K562 (cell line): ENCODE data around the gene XRCC5. TPM values are rescaled to one million over a fixed set of nuclear protein-coding genes. Genes with fewer than 3 reads are reported as not detected.

Experiments used
- ATAC-seq: fragments of 200-7000 bp; cut with Tn5 transposase; 3 replicates; pipeline ENCODE4 v1.9.1; 2020; ENCODE audit warnings: moderate library complexity
- BruUV-seq: library from RNA; stranded (reverse); fragments of 400-500 nt; replicated peaks from 2 replicates; lab custom pipeline; 2021; lab: Mats Ljungman, UMichigan
- CTCF ChIA-PET: fragments of 300-600 bp; formaldehyde crosslinking; extraction: SDS; loops from one replicate; lab custom pipeline; 2021; ENCODE audit warnings: low intra/inter-chr PET ratio; lab: Yijun Ruan, JAX
- POLR2A ChIA-PET: fragments of 300-600, 350-650 bp; sonication (Branson Sonifier 250); formaldehyde crosslinking; extraction: SDS; loops from one replicate; lab custom pipeline; 2021; ENCODE audit warnings: antibody characterized with exemption, inconsistent platforms; lab: Yijun Ruan, JAX
- DNase-seq, 4 experiments: peaks; one replicate each; pipeline versions ENCODE4 v3.0.0 to v3.0.0-alpha.2; 2011 to 2018; ENCODE audit warnings: low spot score in 3 of 4, mixed read lengths in 3 of 4; ENCODE audit errors: extremely low read depth in 1 of 4
- FAIRE-seq: peaks from 2 replicates; lab custom pipeline; 2011; peaks lifted over from hg19 to GRCh38; lab: Jason Lieb, UNC
- H2AFZ ChIP-seq: 2 replicates; pipeline ENCODE4 v1.6.0; 2011; ENCODE audit warnings: low read depth, low read length, control low read depth, inconsistent platforms
- H3K27ac ChIP-seq: fragments of 200-600 bp; 3 replicates; pipeline ENCODE4 v1.8.0; 2011; ENCODE audit warnings: low read depth, mild to moderate bottlenecking, control low read depth, inconsistent platforms, low read length, moderate library complexity, mixed read lengths; ENCODE audit errors: extremely low read depth
- H3K27me3 ChIP-seq, 2 experiments: fragments of 300-600 bp in 1 of 2; 2 replicates in 1 of 2; 3 replicates in 1 of 2; pipeline versions ENCODE4 v1.6.0 to v1.8.0; 2011; ENCODE audit warnings: inconsistent platforms in 2 of 2, low read length in 2 of 2, mild to moderate bottlenecking in 1 of 2, mixed read lengths in 1 of 2, moderate library complexity in 1 of 2; ENCODE audit not compliant: control insufficient read depth in 2 of 2, insufficient read depth in 2 of 2
- H3K36me3 ChIP-seq: fragments of 300-600 bp; 3 replicates; pipeline ENCODE4 v1.8.0; 2011; ENCODE audit warnings: mild to moderate bottlenecking, low read length, inconsistent platforms; ENCODE audit not compliant: control insufficient read depth, insufficient read depth
- H3K4me1 ChIP-seq, 2 experiments: fragments of 200-600 bp in 1 of 2; replicated peaks in 1 of 2; 2 replicates in 1 of 2; 3 replicates in 1 of 2; pipeline versions ENCODE4 v1.5.1 to v1.8.0; 2011; ENCODE audit warnings: inconsistent platforms in 2 of 2, low read length in 2 of 2, mild to moderate bottlenecking in 1 of 2, mixed read lengths in 1 of 2, moderate library complexity in 1 of 2; ENCODE audit not compliant: control insufficient read depth in 2 of 2, insufficient read depth in 2 of 2
- H3K4me2 ChIP-seq: 2 replicates; pipeline ENCODE4 v1.6.1; 2011; ENCODE audit warnings: low read length, control low read depth, inconsistent platforms, mixed read lengths; ENCODE audit not compliant: insufficient read depth
- H3K4me3 ChIP-seq: fragments of 200-600 bp; sonication (generic), shearing (Covaris generic); 2 replicates; pipeline ENCODE4 v1.5.1; 2016; ENCODE audit warnings: control low read depth, inconsistent platforms
- H3K79me2 ChIP-seq: fragments of 200-600 bp; 3 replicates; pipeline ENCODE4 v1.8.0; 2011; ENCODE audit warnings: low read length, inconsistent platforms; ENCODE audit not compliant: control insufficient read depth, insufficient read depth
- H3K9ac ChIP-seq, 2 experiments: 2 replicates each; pipeline versions ENCODE4 v1.6.0 to v1.6.1; 2011; ENCODE audit warnings: low read depth in 2 of 2, low read length in 2 of 2, control low read depth in 1 of 2, inconsistent platforms in 1 of 2, mild to moderate bottlenecking in 1 of 2, mixed read lengths in 1 of 2; ENCODE audit not compliant: insufficient read depth in 1 of 2
- H3K9me1 ChIP-seq: one replicate; pipeline ENCODE4 v1.6.0; 2011; ENCODE audit warnings: inconsistent platforms, mild to moderate bottlenecking, low read length, moderate library complexity; ENCODE audit not compliant: control insufficient read depth, insufficient read depth
- H3K9me3 ChIP-seq: replicated peaks from 2 replicates; pipeline ENCODE4 v1.5.1; 2011; ENCODE audit warnings: low read depth, low read length, inconsistent platforms; ENCODE audit not compliant: control insufficient read depth, insufficient read depth
- H4K20me1 ChIP-seq: replicated peaks from 2 replicates; pipeline ENCODE4 v1.6.1; 2011; ENCODE audit warnings: low read length, inconsistent platforms, mixed read lengths; ENCODE audit not compliant: control insufficient read depth, insufficient read depth
- E2F3 ChIP-seq: fragments of 250-450 bp; sonication (Bioruptor Pico); IDR thresholded peaks from 2 replicates; pipeline ENCODE4 v1.4.0; 2020; ENCODE audit warnings: mild to moderate bottlenecking
- EHMT2 ChIP-seq: fragments of 450-650 bp; IDR thresholded peaks from 2 replicates; pipeline ENCODE4 v1.6.1; 2018; ENCODE audit warnings: antibody characterized with exemption
- KAT7 ChIP-seq: sonication (generic); formaldehyde crosslinking; IDR thresholded peaks from 2 replicates; pipeline ENCODE4 v1.8.0; 2022; ENCODE audit warnings: missing genetic modification reagents, mild to moderate bottlenecking, borderline replicate concordance
- ZBTB40 ChIP-seq, 2 experiments: fragments of 450-650 bp in 1 of 2; sonication (generic) in 1 of 2; formaldehyde crosslinking in 1 of 2; IDR thresholded peaks; 2 replicates each; pipeline versions ENCODE4 v1.7.1 to v1.9.0; 2016 to 2022; ENCODE audit warnings: inconsistent platforms in 1 of 2, mild to moderate bottlenecking in 1 of 2, missing genetic modification reagents in 1 of 2
- ZFX ChIP-seq: sonication (generic); formaldehyde crosslinking; IDR thresholded peaks from 2 replicates; pipeline ENCODE4 v1.8.0; 2022; ENCODE audit warnings: mild to moderate bottlenecking, missing genetic modification reagents, moderate library complexity
- ZNF586 ChIP-seq: fragments of 450-650 bp; formaldehyde crosslinking; conservative IDR thresholded peaks from 2 replicates; pipeline ENCODE4 v1.4.0; 2020; ENCODE audit warnings: mild to moderate bottlenecking, moderate library complexity
- WGBS: fragments of 100-300 bp; shearing (Covaris generic); methylation state at CpG from one replicate; pipeline ENCODE4 v1.1.6; 2016; ENCODE audit warnings: low coverage, mixed read lengths; ENCODE audit not compliant: insufficient coverage; ENCODE audit errors: missing lambda C conversion rate; 5-methylcytosine and 5-hydroxymethylcytosine counted together
- in situ Hi-C: fragments of 300-500 bp; cut with MboI; formaldehyde crosslinking; loops from 4 replicates; pipeline ENCODE4 v1.15.0; 2018; ENCODE audit warnings: inconsistent platforms, mixed read lengths
- intact Hi-C: fragments of 100-400 bp; cut with micrococcal nuclease; formaldehyde crosslinking; loops from 2 replicates; pipeline ENCODE4 v1.14.2; 2022
- polyA plus RNA-seq, 8 experiments: library from polyadenylated mRNA; depleted of rRNA in 4 of 8; stranded (reverse) in 5 of 8; unstranded in 3 of 8; fragments of >200 nt; fragmentation: Nextera tagmentation in 2 of 8; fragmentation: Illumina TruSeq in 1 of 8; extraction: Ambion mirVana in 2 of 8; extraction: Trizol in 1 of 8; gene quantifications; 2 replicates each; pipeline versions ENCODE4 v1.2.1 to v1.2.3, GENCODE V29; 2011 to 2014; ENCODE audit warnings: inconsistent platforms in 1 of 8, missing spikeins in 1 of 8
- total RNA-seq, 7 experiments: library from RNA; depleted of rRNA in 6 of 7; stranded (reverse); fragments of >200 nt in 6 of 7; fragmentation: Illumina TruSeq in 2 of 7; extraction: Trizol in 2 of 7; gene quantifications; 2 replicates each; pipeline versions ENCODE4 v1.2.1 to v1.2.3, GENCODE V29; 2011 to 2021; ENCODE audit warnings: low replicate concordance in 1 of 7
- TF ChIP-seq, protein P1 (sequence below), 2 experiments: fragments of 450-650 bp in 1 of 2; sonication (generic) in 1 of 2; formaldehyde crosslinking; conservative IDR thresholded peaks; 2 replicates each; pipeline versions ENCODE4 v1.4.0 to v1.8.1; 2020 to 2022; ENCODE audit warnings: mild to moderate bottlenecking in 1 of 2, missing genetic modification reagents in 1 of 2
- TF ChIP-seq, protein P2 (sequence below): fragments of 450-650 bp; formaldehyde crosslinking; IDR thresholded peaks from 2 replicates; pipeline ENCODE4 v1.4.0; 2022; ENCODE audit warnings: missing genetic modification characterization
- TF ChIP-seq, protein P3 (sequence below): fragments of 250-450 bp; sonication (Bioruptor Pico); IDR thresholded peaks from 2 replicates; pipeline ENCODE4 v1.8.0; 2021; ENCODE audit warnings: moderate library complexity, mild to moderate bottlenecking, inconsistent platforms

Gene XRCC5
- total and polyA plus RNA-seq, 9 of the 15 experiments (the other 6 are each of a cell fraction or from before 2014, with no cell fraction given) = 168 to 551 (median 297) TPM

- Histone ChIP-seq H3K4me1 (no peaks in the 10 kb centered on the region), H3K4me3 (no peak overlapping the region), H4K20me1 (0 out of 2 replicates have a peak, but pooled peaks cover 3% of the 10 kb centered on the region), H3K27ac (no peak overlapping the region), H3K79me2 (peaks cover 4% of the 10 kb centered on the region; the same call in 1 of the 3 replicates), H3K36me3 (peaks cover 97% of the 10 kb centered on the region), H3K9me3 (no peaks in the 10 kb centered on the region), H3K27me3 (no peaks in the 10 kb centered on the region), H3K4me2 (no peak overlapping the region), H3K9ac (no peak overlapping the region), H2AFZ (no peak overlapping the region), H3K9me1 (no peaks in the 10 kb centered on the region)
- DNase-seq (no peak), ATAC-seq (no peak), FAIRE-seq (no peak)
- in situ Hi-C loops (no loop called here), intact Hi-C loops (no loop called here)
- BruUV-seq = no TSS peak
- POLR2A ChIA-PET = interaction anchor here (0.6 to 0.8 kb wide), 2 partner anchors 8 to 10 kb away, joined by 3 read pairs; no protein-coding TSS in a partner anchor
- CTCF ChIA-PET = no interaction called here
- WGBS = 97% methylated on average over 4 of the region's 5 CpGs
- TF ChIP-seq, protein P1, sequence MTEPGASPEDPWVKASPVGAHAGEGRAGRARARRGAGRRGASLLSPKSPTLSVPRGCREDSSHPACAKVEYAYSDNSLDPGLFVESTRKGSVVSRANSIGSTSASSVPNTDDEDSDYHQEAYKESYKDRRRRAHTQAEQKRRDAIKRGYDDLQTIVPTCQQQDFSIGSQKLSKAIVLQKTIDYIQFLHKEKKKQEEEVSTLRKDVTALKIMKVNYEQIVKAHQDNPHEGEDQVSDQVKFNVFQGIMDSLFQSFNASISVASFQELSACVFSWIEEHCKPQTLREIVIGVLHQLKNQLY (CRISPR knock-in tag; conservative IDR thresholded peaks at IDR 0.05) = no peak
- TF ChIP-seq KAT7 = no peak
- TF ChIP-seq ZFX (CRISPR knock-in tag) = no peak
- TF ChIP-seq, protein P2, sequence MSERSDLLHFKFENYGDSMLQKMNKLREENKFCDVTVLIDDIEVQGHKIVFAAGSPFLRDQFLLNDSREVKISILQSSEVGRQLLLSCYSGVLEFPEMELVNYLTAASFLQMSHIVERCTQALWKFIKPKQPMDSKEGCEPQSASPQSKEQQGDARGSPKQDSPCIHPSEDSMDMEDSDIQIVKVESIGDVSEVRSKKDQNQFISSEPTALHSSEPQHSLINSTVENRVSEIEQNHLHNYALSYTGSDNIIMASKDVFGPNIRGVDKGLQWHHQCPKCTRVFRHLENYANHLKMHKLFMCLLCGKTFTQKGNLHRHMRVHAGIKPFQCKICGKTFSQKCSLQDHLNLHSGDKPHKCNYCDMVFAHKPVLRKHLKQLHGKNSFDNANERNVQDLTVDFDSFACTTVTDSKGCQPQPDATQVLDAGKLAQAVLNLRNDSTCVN (CRISPR knock-in tag) = no peak
- TF ChIP-seq EHMT2 = no peak
- TF ChIP-seq, protein P3, sequence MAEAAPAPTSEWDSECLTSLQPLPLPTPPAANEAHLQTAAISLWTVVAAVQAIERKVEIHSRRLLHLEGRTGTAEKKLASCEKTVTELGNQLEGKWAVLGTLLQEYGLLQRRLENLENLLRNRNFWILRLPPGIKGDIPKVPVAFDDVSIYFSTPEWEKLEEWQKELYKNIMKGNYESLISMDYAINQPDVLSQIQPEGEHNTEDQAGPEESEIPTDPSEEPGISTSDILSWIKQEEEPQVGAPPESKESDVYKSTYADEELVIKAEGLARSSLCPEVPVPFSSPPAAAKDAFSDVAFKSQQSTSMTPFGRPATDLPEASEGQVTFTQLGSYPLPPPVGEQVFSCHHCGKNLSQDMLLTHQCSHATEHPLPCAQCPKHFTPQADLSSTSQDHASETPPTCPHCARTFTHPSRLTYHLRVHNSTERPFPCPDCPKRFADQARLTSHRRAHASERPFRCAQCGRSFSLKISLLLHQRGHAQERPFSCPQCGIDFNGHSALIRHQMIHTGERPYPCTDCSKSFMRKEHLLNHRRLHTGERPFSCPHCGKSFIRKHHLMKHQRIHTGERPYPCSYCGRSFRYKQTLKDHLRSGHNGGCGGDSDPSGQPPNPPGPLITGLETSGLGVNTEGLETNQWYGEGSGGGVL (CRISPR knock-in tag) = no peak
- no peak for TF ChIP-seq E2F3 (CRISPR knock-in tag)
- no peak for TF ChIP-seq ZBTB40 (IDR thresholded peaks at IDR 0.05)
- TF ChIP-seq ZBTB40 (CRISPR knock-in tag; IDR thresholded peaks at IDR 0.05) = no peak
- no peak for TF ChIP-seq ZNF586 (CRISPR knock-in tag)
These were observed 40.6 kb downstream of the XRCC5 start for GRCh38 chr2:216149741-216150140.
